ENCODE data around the gene TRIM29. TPM values are rescaled to one million over a fixed set of nuclear protein-coding genes. Genes with fewer than 3 reads are reported as not detected.

The TRIM29 gene
- total RNA-seq, 1 experiment from 2014 or later, result 2.1 TPM

DNA sequence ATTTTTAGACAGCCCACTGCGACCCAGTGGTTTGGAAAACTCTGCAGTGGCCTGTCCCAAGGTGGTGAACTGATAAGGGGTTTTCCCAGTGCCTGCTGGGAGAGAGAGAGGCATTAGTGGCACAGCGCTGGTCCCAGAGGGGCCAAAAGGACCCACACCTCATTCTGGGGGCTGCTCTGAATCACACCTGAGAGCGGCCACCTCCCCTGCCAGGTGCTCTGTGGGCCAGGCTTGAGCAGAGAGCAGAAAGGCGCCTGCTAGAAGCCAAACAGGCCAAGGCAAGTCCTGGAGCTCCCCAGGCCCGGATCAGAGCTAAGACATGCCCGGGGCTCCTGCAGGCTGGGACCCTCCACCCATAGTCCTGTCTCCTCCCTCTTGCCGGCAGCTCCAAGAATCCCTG is 20.9 kb downstream of the TRIM29 start:
- no peak for DNase-seq

DNA sequence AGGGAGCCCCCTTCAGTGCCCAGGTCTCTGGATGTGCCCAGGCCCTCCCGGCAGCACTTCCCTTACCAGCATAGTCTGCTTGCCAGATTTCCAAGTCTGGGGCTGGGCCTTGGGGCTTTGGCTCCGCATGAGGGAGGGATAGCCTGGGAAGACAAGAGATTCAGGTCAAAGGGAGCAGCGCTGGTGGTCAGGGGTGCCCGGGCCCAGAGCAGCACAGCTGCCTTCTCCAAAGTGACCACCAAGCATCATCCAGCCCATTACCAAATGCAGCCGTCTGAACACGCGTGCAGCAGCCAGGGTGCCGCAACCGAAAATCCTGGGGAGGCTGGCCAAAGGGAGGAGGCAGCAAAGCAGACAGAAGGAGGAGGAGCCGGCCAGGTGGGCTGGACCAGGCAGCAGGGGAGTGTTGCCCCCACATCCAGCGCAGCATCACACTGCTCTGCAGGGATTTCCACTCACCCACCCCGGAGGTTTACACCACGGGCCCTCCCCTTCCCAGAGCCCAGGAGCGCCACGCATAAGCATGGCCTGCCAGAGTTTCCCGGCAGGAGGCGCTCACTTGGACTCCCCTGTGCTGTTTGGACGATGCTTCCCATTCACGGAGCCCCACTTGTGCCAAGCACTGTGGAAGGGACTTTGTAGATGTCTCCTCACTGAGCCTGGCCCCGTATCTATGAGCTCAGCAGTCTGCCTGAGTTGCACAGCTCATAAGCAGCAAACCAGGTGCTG is 22.5 kb downstream of the TRIM29 start:
- Mint-ChIP-seq H3K4me3 (ENCODE audit: low read depth, unreplicated experiment) (no peak overlapping the region), H3K9me3 (ENCODE audit: low read depth, unreplicated experiment) (no peaks in the 10 kb centered on the region), H3K4me1 (ENCODE audit: low read depth, unreplicated experiment) (no peaks in the 10 kb centered on the region), H3K36me3 (ENCODE audit: insufficient read depth, unreplicated experiment) (no peaks in the 10 kb centered on the region), H3K27me3 (ENCODE audit: unreplicated experiment) (peaks cover 26% of the 10 kb centered on the region), H3K27ac (ENCODE audit: unreplicated experiment) (no peak overlapping the region)
- no TSS peak for BruUV-seq (replicated peaks)
- DNase-seq, result no peak
- CTCF ChIA-PET, result interaction anchor here (0.8 kb wide), 1 partner anchor 66 kb away, joined by 3 read pairs; no protein-coding TSS in a partner anchor
- intact Hi-C loops (cut with micrococcal nuclease; ENCODE audit: unreplicated experiment), result no loop called here
- TF ChIP-seq, protein P1, sequence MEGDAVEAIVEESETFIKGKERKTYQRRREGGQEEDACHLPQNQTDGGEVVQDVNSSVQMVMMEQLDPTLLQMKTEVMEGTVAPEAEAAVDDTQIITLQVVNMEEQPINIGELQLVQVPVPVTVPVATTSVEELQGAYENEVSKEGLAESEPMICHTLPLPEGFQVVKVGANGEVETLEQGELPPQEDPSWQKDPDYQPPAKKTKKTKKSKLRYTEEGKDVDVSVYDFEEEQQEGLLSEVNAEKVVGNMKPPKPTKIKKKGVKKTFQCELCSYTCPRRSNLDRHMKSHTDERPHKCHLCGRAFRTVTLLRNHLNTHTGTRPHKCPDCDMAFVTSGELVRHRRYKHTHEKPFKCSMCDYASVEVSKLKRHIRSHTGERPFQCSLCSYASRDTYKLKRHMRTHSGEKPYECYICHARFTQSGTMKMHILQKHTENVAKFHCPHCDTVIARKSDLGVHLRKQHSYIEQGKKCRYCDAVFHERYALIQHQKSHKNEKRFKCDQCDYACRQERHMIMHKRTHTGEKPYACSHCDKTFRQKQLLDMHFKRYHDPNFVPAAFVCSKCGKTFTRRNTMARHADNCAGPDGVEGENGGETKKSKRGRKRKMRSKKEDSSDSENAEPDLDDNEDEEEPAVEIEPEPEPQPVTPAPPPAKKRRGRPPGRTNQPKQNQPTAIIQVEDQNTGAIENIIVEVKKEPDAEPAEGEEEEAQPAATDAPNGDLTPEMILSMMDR (IDR thresholded peaks at IDR 0.05; ENCODE audit: unreplicated experiment), result no peak

More for the DNA sequence above, 20.9 kb downstream of the TRIM29 start:
- BruUV-seq (replicated peaks), result no TSS peak
- TF ChIP-seq, protein P1 (IDR thresholded peaks at IDR 0.05; ENCODE audit: unreplicated experiment), result no peak
- Mint-ChIP-seq H3K36me3 (ENCODE audit: insufficient read depth, unreplicated experiment) (no peaks in the 10 kb centered on the region), H3K27me3 (ENCODE audit: unreplicated experiment) (peaks cover 26% of the 10 kb centered on the region), H3K4me3 (ENCODE audit: low read depth, unreplicated experiment) (no peak overlapping the region), H3K27ac (ENCODE audit: unreplicated experiment) (no peak overlapping the region), H3K9me3 (ENCODE audit: low read depth, unreplicated experiment) (no peaks in the 10 kb centered on the region), H3K4me1 (ENCODE audit: low read depth, unreplicated experiment) (peaks cover 14% of the 10 kb centered on the region)
- CTCF ChIA-PET, result interaction anchor here (0.8 kb wide), 1 partner anchor 8 kb away, joined by 3 read pairs; no protein-coding TSS in a partner anchor
- intact Hi-C loops (cut with micrococcal nuclease; ENCODE audit: unreplicated experiment), result no loop called here

DNA sequence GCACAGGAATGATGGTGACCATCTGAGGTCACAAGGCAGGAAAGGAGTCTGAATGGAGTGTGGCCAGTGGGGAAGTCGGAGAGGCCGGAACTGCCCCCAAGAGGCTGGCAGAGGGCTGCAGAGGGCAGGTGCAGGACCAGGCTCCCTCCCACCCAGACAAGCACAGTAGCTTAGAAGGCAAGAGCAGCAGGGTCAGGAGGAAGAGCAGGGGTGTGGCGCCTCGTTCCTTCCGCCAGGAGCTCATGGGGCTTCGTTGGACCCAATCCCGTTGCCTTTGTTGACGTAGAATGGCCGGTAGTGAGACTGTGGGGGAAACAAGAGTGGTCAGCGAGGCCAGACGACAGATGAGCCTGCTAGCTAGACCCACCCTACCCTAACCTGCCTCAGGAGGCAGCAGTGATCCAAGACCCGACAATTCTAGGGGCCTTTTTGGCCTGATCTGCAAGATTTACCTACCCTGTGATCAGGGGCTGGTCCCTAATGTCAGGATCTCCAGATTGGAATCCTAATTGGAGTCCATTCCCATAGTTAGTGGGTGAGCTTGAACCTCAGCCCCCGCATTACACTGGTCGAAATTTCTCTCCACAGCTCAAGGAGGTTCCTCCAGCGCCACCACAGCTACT is 25.6 kb downstream of the TRIM29 start:
- CTCF ChIA-PET, result interaction anchor here (1.2 kb wide), 1 partner anchor 56 kb away, joined by 3 read pairs; no protein-coding TSS in a partner anchor
- no peaks in the 10 kb centered on the region for H3K9me3 Mint-ChIP-seq (ENCODE audit: low read depth, unreplicated experiment)
- no TSS peak for BruUV-seq (replicated peaks)
- H3K4me1 Mint-ChIP-seq (ENCODE audit: low read depth, unreplicated experiment), result no peaks in the 10 kb centered on the region
- TF ChIP-seq, protein P1 (IDR thresholded peaks at IDR 0.05; ENCODE audit: unreplicated experiment), result no peak
- DNase-seq, result no peak
- intact Hi-C loops (cut with micrococcal nuclease; ENCODE audit: unreplicated experiment), result no loop called here
- no peak overlapping the region for H3K27ac Mint-ChIP-seq (ENCODE audit: unreplicated experiment)
- no peaks in the 10 kb centered on the region for H3K36me3 Mint-ChIP-seq (ENCODE audit: insufficient read depth, unreplicated experiment)
- peaks cover 28% of the 10 kb centered on the region for H3K27me3 Mint-ChIP-seq (ENCODE audit: unreplicated experiment)
- H3K4me3 Mint-ChIP-seq (ENCODE audit: low read depth, unreplicated experiment), result no peak overlapping the region

DNA sequence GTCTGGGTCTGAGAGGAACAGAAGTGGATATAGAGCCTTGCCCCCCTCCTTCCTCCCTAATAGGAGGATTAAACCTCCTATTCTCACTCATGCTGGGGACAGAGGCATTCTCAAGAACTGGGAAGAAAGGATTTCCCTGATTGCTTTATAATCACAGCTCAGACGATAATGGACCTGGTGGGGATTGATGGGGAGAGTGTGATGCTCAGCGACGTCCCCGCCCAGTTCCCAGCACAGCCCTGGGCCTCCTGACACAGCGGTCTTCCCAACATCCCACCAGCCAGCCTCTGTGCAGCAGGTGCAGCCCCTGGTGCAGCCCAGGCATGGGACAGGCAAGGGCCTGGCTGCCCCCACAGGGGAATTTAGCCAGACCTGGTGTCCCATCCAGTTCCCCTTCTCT is 28.4 kb downstream of the TRIM29 start:
- TF ChIP-seq, protein P1 (IDR thresholded peaks at IDR 0.05; ENCODE audit: unreplicated experiment), result no peak
- Mint-ChIP-seq H3K27ac (ENCODE audit: unreplicated experiment) (no peak overlapping the region), H3K27me3 (ENCODE audit: unreplicated experiment) (peaks cover 47% of the 10 kb centered on the region), H3K4me1 (ENCODE audit: low read depth, unreplicated experiment) (no peaks in the 10 kb centered on the region), H3K9me3 (ENCODE audit: low read depth, unreplicated experiment) (no peaks in the 10 kb centered on the region), H3K4me3 (ENCODE audit: low read depth, unreplicated experiment) (no peak overlapping the region), H3K36me3 (ENCODE audit: insufficient read depth, unreplicated experiment) (no peaks in the 10 kb centered on the region)
- no peak for DNase-seq
- CTCF ChIA-PET, result no interaction called here
- no TSS peak for BruUV-seq (replicated peaks)
- intact Hi-C loops (cut with micrococcal nuclease; ENCODE audit: unreplicated experiment), result loop anchor here (2.0 to 10.0 kb wide), 3 partner anchors 97 to 625 kb away; no protein-coding TSS in a partner anchor
